GM18499 (cell line): Measurements from ENCODE around the gene SFT2D3.

ENCODE experiments used
- ATAC-seq: cut with Tn5 transposase; IDR thresholded peaks from one replicate; pipeline ENCODE4 v1.9.1; 2021; ENCODE audit warnings: moderate number of reproducible peaks; ENCODE audit not compliant: insufficient read depth, unreplicated experiment

The SFT2D3 gene

DNA sequence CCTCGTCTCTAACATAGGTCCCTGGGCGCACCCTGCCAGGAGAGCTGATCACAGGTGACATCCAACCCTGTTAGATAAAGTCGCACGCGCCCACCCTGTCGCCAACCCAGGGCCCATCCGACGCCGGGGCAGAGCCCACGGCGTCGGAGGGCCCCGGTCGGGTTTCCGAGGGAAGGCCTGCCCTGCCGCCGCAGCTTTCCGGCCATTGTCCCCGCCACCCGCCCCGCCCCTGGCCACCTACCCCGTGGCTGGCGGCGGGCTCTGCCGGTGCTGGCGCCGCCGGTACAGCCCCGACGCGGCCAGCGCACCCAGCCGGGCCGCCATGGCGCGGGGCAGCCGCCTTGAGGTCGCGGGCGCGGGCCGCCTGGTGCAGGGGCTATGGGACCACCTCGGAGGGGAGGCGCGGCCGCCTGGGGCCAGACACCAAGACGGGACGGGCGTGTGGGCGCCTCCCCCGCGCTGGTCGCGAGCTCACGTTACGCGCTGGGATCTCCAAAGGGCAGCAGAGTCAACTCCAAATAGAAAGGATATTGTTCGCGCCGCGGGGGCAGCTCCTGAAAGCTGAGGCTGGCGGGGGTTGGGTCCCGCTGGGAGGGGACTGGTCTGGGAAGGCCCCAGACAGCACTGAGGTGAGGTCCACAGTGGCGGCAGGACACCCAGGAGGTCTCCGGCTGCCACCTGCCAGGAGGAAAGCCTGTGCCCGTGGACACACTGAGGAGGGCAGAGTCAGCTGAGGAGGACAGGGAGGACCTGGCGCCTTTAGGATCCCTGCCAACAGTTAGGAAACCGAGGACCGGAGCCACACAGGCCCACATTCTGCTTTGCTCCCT lies 37.0 kb upstream of the SFT2D3 start:
- ATAC-seq = no peak

DNA sequence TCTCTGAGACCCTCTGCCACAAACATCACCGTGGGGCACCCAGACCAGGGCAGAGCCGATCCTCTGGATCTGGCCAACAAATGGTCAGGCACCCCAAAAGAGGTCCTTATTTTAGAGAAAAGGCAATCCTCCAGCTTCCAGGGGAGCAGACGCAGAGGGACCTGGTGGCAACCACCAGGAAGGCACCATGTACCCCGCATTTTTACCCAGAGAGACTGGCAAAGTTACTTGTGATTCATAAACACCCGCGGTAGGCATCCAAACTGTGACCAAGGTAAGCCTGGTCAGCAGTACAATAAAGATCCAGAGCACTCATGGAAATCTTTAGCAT lies 36.4 kb upstream of the SFT2D3 start:
- ATAC-seq = no peak

DNA sequence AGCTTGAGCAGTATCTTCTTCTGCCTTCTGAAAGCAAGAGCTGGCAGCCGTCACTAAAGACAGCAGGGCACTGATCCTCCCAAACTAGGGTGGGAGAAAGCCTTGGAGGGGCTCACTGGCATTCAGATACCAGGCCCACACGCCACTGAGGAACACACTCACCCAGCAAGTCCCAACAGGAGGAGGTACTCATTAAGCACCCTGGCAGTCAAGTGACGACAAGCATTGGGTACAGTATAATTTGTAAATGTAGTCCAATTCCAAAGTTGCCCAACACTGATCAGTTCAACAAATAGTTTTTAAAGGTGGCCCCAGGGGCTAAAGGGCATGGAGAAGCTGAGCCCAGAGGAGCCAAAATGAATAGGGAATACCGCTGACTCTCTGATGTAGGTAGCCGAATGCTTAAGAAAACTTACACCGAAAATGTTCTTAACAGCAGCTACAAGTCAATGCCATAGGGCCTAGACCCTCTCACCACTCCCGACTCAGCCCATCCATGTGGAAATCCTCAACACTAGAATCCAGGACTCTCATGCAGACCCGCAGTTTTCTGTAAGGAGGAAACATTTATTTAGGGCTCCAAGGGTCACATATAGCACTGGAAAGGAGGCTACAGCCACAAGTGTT lies 35.9 kb upstream of the SFT2D3 start:
- ATAC-seq = no peak

DNA sequence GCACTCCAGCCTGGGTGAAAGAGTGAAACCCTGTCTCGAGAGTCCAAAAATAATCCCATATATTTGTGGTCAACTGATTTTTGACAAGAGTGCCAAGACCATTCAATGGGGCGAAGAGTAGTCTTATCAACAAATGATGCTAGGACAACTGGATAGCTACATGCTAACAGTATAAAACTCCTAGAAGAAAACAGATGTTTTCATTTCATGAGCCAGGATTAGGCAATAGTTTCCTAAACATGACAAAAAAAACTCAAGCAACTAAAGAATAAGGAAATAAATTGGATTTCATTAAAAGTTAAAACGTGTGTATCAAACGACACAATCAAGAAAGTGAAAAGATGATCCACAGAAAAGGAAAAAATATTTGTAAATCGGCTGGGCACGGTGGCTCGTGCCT lies 32.2 kb upstream of the SFT2D3 start:
- no peak for ATAC-seq

DNA sequence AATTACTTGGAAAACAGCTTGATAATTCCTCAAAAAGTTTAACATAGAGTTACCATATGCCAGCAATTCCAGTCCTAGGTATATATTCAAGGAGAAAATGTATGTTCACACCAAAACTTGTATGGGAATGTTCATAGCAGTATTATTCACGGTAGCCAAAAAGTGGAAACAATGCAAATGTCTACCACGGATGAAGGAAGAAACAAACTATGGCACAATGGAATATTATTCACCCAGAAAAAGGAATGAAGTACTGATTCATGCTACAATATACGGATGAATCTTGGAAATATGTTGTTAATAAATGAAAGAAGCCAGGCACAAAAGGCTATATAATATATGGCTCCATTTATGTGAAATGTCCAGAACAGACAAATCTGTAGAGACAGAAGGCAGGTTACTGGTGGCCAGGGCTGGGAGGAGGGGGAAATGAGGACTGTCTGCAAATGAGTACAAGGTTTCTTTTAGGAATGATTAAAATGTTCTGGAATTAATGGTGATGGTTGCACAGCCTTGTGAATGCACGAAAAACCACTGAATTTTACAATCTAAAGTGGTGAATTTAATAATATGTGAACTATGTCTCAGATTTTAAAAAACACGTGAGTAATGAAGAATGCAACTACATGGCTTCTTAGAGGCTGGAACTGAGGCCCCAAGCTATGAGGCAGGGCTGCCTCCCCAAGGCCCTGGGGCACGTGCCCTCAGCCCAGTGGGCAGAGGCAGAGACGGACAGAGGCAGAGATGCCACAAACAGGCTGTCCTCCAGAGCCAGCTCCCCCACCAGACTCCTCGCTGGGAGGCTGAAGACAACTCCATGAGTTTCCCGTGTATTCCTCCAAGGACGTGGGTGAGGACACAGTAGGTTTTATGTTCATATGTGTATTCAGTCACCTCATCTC lies 31.0 kb upstream of the SFT2D3 start:
- no peak for ATAC-seq

DNA sequence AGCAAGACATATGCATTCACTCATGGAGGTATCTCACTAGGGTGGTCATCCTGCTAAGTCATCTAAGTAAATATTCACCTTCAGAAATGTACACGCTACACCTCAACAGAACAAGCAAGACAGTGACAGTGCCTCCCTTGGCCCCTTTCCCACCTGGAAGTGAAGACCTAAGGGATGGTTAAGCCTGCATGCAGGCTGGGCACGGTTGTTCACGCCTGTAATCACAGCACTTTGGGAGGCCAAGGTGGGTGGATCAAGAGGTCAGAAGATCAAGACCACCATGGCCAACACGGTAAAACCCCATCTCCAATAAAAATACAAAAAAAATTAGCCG lies 30.4 kb upstream of the SFT2D3 start:
- ATAC-seq = no peak

DNA sequence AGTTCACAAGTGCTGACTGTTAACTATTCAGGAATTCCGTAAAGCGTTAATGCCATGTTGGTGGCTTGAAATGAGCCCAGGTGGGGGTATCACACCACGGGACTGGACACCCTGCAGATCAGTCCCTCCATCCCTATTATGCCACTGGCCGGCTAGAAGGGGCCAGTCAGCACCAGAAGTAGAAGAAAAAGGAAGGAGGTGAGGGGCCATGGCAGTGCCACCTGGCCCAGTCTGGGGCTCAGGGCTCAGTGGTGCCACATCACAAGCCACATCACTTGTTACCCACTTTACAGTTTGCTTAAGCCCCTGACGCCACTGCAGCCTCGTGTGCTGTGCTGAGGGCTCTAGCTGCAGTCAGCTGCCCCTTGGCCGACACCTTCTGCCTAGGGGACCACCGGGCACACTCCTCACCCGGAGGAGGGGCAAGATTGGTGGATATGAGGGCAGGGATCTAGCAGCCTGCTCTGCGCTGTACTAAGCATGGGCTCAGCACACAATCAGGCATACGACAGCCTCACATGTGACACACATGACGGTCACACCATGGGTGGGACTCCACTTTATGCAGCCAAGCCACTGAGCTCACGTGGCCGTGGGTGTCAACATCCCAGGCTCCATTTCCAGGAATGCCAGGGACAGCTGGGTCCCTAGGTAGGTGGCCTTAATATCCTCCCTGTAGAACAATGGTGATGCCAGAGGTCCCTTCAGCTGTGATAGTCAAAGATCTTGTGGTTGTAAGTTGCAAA lies 29.6 kb upstream of the SFT2D3 start:
- ATAC-seq = no peak

DNA sequence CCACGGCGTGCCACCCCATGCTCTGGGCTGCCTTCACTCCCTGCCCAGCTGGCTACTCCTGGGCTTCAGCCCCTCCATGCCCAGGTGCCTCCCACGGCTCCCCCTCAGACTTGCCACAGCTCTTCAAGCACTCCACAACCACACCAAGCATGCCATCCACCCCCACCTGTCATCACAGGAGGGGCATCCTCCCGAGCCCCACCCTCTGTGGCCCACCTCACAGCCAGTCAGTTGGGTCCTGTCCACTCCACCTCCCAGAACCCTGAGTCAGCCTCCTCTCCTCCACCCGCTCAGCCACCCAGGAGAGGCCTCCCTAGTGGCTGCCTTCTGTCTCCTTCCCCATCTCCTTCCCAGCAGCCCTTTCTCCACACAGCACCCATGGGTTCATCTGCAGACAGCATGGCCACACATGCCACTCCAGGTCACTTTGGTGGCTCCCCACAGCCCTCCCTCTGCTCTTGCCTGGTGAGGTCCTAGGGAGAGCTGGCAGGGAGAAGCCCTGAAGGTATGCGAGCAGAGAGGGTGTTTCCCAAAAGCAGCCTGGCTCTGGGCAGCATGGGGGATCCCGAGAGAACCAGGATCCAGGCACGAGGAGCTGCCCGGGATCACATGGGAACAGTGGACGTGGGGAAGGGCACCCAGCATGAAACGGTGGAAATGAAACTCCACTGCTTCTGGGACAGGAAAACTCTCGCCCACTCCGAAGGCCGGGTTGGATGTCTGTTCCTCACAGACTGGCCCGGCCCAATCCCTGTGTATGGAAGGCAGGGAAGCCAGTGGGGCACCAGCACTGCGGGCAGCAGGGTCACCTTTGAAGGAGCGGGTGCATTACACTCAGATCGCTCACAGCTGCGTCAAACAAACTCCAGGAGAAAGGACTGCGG lies 28.7 kb upstream of the SFT2D3 start:
- ATAC-seq = no peak

DNA sequence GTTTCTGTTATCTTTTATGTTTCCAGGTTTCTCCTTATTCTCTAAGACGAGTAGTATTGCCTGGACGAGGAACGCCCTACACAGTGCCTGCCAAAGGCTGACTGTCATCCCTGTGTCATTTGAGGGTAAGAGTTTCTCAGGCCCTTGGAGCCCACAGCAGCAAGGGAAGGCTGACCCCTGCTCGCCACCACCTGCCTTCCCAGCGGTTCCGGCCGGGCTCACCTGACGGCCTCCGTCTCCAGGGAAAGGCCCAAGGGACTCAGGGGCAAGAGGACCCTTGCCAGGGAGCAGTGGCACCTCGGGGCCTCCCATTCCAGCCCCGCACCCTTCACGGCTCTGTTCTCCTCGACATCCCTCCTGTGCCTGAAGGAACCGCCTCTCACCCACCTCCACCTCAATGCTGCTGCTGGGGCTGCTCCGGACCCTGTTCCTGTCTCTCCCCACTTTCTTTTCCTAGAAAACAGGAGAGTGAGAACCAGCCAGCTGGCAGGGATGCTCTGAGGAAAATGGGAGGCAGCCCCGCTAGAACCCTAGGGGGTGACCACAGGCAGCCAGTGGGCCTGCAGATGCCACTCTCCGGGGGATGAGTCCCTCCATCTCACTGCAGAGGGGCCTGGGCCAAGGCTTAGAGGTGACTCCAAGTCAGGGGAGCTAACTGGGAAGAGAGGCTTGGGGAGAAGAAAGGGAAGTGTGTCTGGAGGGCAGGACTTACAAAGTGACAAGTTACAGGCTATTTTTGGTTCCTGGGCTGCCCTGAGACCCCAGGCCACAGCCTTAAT lies 27.8 kb upstream of the SFT2D3 start:
- no peak for ATAC-seq

DNA sequence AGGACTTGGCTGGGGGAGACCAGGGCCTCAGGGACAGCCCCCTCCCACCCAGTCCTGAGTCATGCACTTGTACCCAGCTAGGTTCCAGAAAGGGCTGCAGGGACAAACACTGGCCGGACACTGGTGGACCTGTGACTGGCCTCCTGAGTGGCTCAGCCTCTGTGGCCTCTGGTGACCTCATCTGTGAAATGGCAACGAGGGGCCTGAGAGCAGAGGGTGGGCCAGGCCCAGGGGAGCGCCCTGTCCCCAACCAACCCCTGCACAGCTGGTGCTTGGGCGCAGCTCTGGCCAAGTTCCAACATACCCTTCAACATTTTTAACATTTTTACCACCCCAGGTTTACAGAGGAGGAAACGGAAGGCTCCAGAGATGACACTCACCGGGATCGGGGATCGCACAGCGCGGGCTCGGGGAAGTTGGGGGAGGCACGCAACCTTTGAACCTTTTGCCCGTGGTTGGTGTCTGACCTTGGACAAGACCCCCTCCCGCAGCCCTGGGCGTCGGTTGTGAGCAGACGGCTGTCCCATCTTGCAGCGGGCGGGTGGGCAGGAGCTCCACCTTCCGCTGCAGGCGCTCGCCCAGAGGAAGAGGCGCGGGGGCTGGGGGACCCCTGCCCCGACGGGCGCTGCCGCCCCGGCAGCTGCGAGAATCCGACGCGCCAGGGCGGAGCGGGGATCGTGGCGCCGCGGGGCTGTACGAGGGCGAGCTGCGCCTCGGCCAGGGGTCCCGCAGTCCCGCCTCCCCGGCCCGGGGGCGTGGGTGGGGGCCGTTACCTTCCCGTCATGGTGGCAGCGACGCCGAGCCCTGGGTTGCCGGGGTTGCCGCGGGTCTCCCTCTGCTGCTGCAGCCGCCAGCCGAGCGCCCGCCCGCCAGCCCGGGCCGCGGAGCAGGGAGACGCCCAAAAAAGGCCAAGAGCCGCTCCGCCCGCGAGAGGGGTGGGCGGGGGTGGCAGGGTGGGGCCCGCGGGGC lies 26.8 kb upstream of the SFT2D3 start:
- no peak for ATAC-seq

DNA sequence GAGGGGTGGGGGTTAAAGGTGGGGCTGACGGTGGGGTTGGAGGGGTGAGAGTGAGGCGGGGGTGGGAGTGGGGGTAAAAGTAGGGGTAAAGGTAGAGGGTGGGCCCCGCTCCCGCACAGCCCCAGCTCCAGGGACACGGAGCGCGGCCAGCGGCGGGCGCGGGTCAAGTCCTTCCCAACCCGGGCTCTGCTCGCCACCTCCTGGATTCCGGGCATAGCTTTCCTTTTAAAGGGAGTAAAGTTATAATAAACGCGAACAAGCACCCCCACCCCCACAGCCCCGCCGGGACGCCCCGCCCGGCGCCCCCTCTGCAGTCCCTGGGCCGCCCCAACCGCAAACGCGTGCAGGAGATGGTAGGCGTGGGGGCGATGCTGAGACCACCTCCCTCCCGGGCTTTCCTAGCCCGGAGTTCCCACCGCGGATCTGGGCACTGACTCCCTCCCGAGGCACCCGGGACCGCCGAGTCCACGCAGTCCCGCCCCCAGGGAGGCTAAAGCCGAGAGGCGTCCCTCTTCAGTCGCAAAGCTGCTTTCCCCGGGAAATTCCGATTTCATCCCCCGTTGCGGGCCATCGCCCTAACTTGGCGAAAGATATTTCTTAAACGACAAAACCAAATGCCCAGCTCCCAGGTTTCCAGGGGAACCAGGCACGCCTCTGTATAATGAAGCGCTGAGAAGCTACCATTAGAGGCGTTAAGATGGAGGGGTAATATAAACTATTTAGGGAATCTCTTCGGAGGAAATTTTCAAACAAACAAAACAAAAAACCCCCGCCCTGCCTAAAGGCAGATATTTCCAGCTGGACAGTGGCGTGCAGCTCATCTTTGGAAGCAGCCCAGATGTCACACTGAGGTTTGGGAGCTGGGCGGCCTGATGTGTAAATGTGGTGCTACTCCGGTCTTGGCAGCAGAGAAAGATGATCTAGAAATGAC lies 25.7 kb upstream of the SFT2D3 start, which contains the start of gene LIMS2:
Gene LIMS2, minus strand, starts transcription at position 200 of the 931 bp plus-strand sequence. CDS start 506 bp downstream, outside the sequence.
- ATAC-seq = no peak

DNA sequence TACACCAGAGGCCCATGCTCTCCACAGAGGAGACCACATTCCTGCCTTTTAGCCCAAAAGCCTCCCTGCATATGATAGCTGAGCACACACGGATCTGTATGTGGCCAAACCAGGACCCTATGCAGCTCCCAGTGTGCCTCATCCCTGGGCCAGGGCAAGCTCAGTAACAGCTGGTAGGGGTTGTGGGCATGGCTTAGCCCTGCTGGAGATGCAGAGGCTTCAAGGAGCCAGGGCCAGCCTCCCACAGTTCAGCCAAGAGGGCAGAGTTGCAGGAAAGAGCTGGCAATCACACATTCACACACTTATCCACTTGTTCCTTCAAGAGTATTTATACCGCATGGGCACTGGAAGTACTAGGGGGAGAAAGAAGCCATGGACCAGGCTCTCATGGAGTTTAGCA lies 24.4 kb upstream of the SFT2D3 start:
- ATAC-seq = no peak

DNA sequence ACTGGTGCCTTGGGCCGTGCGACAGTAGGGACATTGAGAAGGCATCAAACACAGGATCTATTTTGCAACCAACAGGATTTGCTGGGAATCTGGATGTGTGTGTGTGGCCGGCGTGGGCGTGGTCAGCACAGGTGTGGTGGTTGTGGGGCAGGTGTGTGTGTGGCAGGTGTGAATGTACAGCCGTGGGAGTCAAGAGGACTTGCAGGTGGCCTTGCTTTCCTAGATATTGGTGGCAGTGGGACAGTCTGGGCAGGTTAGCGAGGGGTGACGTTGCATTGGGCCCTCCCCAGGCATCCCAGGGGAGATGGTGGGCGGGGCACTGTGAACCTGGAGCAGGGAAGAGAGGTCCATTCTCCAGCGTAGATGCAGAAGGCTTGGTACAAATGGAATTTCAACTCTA lies 22.8 kb upstream of the SFT2D3 start:
- ATAC-seq = no peak

DNA sequence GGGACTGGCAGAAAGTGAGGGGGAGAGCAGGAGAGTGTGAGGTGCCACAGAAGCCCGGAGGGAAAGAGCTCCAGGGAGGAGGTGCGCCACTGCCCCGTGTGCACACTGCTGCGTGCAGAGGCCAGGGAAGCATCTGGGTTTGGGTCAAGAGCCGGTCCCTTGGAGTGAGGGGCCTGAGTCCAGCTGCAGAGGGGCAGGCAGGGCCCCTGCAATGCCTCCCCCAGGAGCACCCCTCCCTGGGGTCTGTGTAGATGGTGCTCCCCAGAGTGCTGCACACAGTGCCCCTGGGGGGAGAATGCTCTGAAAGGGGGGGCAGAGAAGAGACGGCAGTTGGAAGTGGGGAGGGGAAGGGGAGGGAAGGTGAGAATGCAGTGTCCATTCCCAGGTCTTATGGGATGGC lies 22.3 kb upstream of the SFT2D3 start:
- no peak for ATAC-seq

DNA sequence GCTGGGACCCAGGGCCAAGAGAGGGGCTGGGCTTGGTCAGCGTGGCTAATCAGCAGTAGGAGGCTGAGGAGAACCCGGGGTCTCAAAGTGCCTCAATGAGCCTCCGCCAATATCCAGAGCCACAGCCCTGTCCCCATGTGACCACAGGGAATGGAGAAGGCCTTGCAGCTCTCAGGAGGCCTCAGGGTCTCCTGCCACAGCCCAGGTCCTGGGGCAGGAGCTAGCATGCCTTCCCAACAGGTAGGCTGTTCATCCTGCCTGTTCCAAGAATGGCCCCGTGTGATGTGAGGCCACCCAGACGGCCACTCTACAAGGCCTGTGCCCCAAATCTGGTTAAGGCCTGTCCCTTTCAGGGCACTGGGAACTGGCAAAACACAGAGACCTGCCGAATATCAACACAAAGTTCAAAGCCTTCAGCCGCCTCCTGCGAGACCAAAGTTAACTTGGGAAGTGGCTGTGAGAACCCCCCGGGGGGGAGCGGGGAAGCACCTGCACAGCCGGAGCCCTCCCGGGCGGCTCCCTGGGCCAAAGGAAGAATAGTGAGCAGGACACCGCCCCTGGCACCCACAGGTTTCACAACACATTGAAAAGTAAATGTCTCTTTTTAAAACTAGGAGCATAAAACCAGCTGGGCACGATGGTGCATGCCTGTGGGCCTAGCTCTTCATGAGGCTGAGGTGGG lies 21.5 kb upstream of the SFT2D3 start:
- ATAC-seq = no peak

DNA sequence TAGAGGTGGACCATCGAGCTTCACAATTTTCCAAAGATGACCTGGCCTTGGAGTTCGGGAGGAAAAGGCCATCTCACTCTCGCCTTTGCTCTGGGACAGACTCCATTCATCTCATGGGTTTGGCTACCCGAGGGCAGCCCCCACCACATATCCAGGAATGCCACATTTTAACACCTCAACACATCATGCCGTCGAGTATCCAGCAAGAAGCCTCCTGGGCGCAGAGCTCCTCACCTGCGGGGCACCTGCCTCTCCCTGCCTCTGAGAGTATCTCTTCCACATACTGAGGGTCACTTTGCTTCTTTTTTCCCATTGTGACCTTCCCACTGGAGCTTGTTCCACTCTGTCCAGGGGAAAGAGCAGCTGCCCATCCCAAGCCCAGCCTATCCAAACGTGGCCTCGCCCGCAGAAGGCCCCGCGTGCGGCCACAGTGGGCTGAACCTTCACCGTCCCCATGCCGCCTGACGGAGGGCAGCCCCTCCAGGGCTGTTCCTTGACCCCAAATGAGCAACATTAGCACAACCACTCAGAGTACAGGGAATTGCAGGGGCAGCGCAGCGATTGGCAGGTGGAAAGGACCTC lies 20.5 kb upstream of the SFT2D3 start:
- ATAC-seq = no peak
